Astrocyte (in vitro differentiated cells and primary cell): Measurements from ENCODE around the gene EMP3. TPM values are rescaled to one million over a fixed set of nuclear protein-coding genes. Genes with fewer than 3 reads are reported as not detected.
"Not testable (repeated sequence)": the region's sequence is repeated elsewhere in the genome, so short reads cannot be mapped to it uniquely, and the experiment has no call there.

Experiments
- DNase-seq: peaks from one replicate; pipeline ENCODE4 v3.0.0-alpha.2; 2010; ENCODE audit warnings: low read depth
- FAIRE-seq: peaks from 2 replicates; lab custom pipeline; 2011; peaks lifted over from hg19 to GRCh38; lab: Jason Lieb, UNC
- H2AFZ ChIP-seq: 2 replicates; pipeline ENCODE4 v1.6.0; 2012; ENCODE audit warnings: low read depth, low read length, inconsistent platforms
- H3K27ac ChIP-seq: 2 replicates; pipeline ENCODE4 v1.5.1; 2011; ENCODE audit warnings: low read depth, low read length, inconsistent platforms
- H3K27me3 ChIP-seq: 2 replicates; pipeline ENCODE4 v1.6.0; 2011; ENCODE audit warnings: low read length, inconsistent platforms; ENCODE audit not compliant: insufficient read depth
- H3K36me3 ChIP-seq: 2 replicates; pipeline ENCODE4 v1.5.1; 2011; ENCODE audit warnings: low read length, inconsistent platforms; ENCODE audit not compliant: insufficient read depth
- H3K4me1 ChIP-seq: 2 replicates; pipeline ENCODE4 v1.5.1; 2011; ENCODE audit warnings: low read length, inconsistent platforms; ENCODE audit not compliant: insufficient read depth
- H3K4me2 ChIP-seq: 2 replicates; pipeline ENCODE4 v1.6.0; 2012; ENCODE audit warnings: low read length, inconsistent platforms
- H3K4me3 ChIP-seq: 2 replicates; pipeline ENCODE4 v1.5.1; 2011; ENCODE audit warnings: low read depth, mild to moderate bottlenecking, low read length, inconsistent platforms; ENCODE audit not compliant: insufficient read depth
- H3K79me2 ChIP-seq: 2 replicates; pipeline ENCODE4 v1.6.0; 2012; ENCODE audit warnings: mild to moderate bottlenecking, low read length, inconsistent platforms; ENCODE audit not compliant: insufficient read depth
- H3K9ac ChIP-seq: 2 replicates; pipeline ENCODE4 v1.6.0; 2012; ENCODE audit warnings: mild to moderate bottlenecking, low read length, inconsistent platforms
- H3K9me3 ChIP-seq: 2 replicates; pipeline ENCODE4 v1.5.1; 2012; ENCODE audit warnings: low read depth, mild to moderate bottlenecking, low read length, inconsistent platforms; ENCODE audit not compliant: insufficient read depth
- H4K20me1 ChIP-seq: 2 replicates; pipeline ENCODE4 v1.6.0; 2012; ENCODE audit warnings: low read length, inconsistent platforms; ENCODE audit not compliant: insufficient read depth
- H3K27ac Mint-ChIP-seq: one replicate; pipeline ENCODE4 v1.8.0; 2021; ENCODE audit warnings: mild to moderate bottlenecking, mixed read lengths; ENCODE audit not compliant: unreplicated experiment
- H3K27me3 Mint-ChIP-seq: one replicate; pipeline ENCODE4 v1.8.0; 2021; ENCODE audit warnings: low read depth, mixed read lengths; ENCODE audit not compliant: unreplicated experiment
- H3K36me3 Mint-ChIP-seq: one replicate; pipeline ENCODE4 v1.8.0; 2021; ENCODE audit warnings: low read depth, mixed read lengths; ENCODE audit not compliant: unreplicated experiment
- H3K4me1 Mint-ChIP-seq: one replicate; pipeline ENCODE4 v1.8.0; 2021; ENCODE audit warnings: low read depth, mixed read lengths; ENCODE audit not compliant: unreplicated experiment
- H3K4me3 Mint-ChIP-seq: one replicate; pipeline ENCODE4 v1.8.0; 2021; ENCODE audit warnings: mild to moderate bottlenecking, moderate library complexity, mixed read lengths; ENCODE audit not compliant: unreplicated experiment
- H3K9me3 Mint-ChIP-seq: one replicate; pipeline ENCODE4 v1.8.0; 2021; ENCODE audit warnings: mild to moderate bottlenecking, mixed read lengths; ENCODE audit not compliant: unreplicated experiment
- CTCF ChIP-seq: IDR thresholded peaks from 2 replicates; pipeline ENCODE4 v1.5.1; 2011; ENCODE audit warnings: low read depth, mild to moderate bottlenecking, inconsistent platforms, low read length, moderate library complexity; ENCODE audit not compliant: insufficient read depth
- EZH2 ChIP-seq: IDR thresholded peaks from 2 replicates; pipeline ENCODE4 v1.6.1; 2012; ENCODE audit warnings: mild to moderate bottlenecking, low read length, inconsistent platforms; ENCODE audit not compliant: insufficient read depth
- total RNA-seq: library from RNA; stranded (reverse); gene quantifications from 2 replicates; pipeline ENCODE4 v1.2.1, GENCODE V29; 2021

The EMP3 gene
- total RNA-seq, 1 donor from 2014 or later, result 217 TPM

GRCh38 chr19:48370955-48371354 is 45.6 kb downstream of the EMP3 start:
- Histone ChIP-seq H3K4me3 (no peak overlapping the region), H3K36me3 (no peaks in the 10 kb centered on the region), H3K4me1 (no peaks in the 10 kb centered on the region), H3K9ac (no peak overlapping the region), H2AFZ (no peak overlapping the region), H3K27me3 (no peaks in the 10 kb centered on the region), H3K4me2 (no peak overlapping the region), H3K27ac (no peak overlapping the region), H3K9me3 (no peaks in the 10 kb centered on the region), H4K20me1 (no peaks in the 10 kb centered on the region), H3K79me2 (no peaks in the 10 kb centered on the region)
- Mint-ChIP-seq H3K9me3 (no peaks in the 10 kb centered on the region), H3K27me3 (peaks cover 24% of the 10 kb centered on the region), H3K27ac (no peak overlapping the region), H3K4me1 (no peaks in the 10 kb centered on the region), H3K4me3 (peak overlapping the region; percentile 34), H3K36me3 (no peaks in the 10 kb centered on the region)
- FAIRE-seq (no peak), DNase-seq (no peak)
- TF ChIP-seq EZH2 (no peak), CTCF (no peak)

DNA sequence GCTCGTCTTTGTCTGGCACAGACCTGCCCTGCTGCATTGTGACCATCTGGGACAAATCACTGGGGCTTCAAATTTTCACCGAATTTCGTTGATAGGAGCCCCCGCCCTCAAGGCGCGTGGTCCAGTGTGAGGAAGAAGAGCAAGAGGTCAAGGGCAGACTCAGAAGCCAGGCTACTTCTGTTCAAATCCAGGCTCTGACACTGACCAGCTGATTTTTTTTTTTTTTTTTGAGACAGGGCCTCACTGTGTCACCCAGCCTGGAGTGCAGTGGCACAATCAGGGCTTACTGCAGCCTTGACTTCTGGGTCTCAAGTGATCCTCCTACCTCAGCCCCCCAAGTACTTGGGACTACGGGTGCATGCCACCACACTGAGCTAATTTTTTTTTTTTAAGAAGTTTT is 46.0 kb downstream of the EMP3 start:
- TF ChIP-seq CTCF (no peak), EZH2 (no peak)
- H3K4me3 Mint-ChIP-seq, result no peak overlapping the region
- Histone ChIP-seq H3K79me2 (no peaks in the 10 kb centered on the region), H3K4me3 (no peak overlapping the region), H4K20me1 (no peaks in the 10 kb centered on the region), H3K4me1 (no peaks in the 10 kb centered on the region), H3K4me2 (no peak overlapping the region), H2AFZ (no peak overlapping the region), H3K27ac (no peak overlapping the region), H3K9me3 (no peaks in the 10 kb centered on the region), H3K36me3 (no peaks in the 10 kb centered on the region), H3K27me3 (no peaks in the 10 kb centered on the region), H3K9ac (no peak overlapping the region)
- no peak overlapping the region for H3K27ac Mint-ChIP-seq
- no peak for FAIRE-seq
- DNase-seq, result no peak
- no peaks in the 10 kb centered on the region for H3K9me3 Mint-ChIP-seq
- no peaks in the 10 kb centered on the region for H3K4me1 Mint-ChIP-seq
- H3K36me3 Mint-ChIP-seq, result peaks cover 3% of the 10 kb centered on the region
- H3K27me3 Mint-ChIP-seq, result peaks cover 25% of the 10 kb centered on the region

- H3K27ac Mint-ChIP-seq, H3K27ac ChIP-seq, H3K4me2 ChIP-seq, DNase-seq, FAIRE-seq, H3K27me3 ChIP-seq, H3K4me1 Mint-ChIP-seq, H3K4me3 Mint-ChIP-seq, H4K20me1 ChIP-seq, H3K4me3 ChIP-seq, H3K36me3 ChIP-seq, H2AFZ ChIP-seq, H3K9me3 ChIP-seq, H3K79me2 ChIP-seq, H3K4me1 ChIP-seq, H3K9me3 Mint-ChIP-seq, H3K36me3 Mint-ChIP-seq, H3K9ac ChIP-seq: not testable (repeated sequence)
- H3K27me3 Mint-ChIP-seq, result peaks cover 25% of the 10 kb centered on the region
Observed at GRCh38 chr19:48371771-48372170, 46.4 kb downstream of the EMP3 start.
